Ureter (tissue), 1 donor: Measurements from ENCODE around the gene KCNMA1. TPM values are rescaled to one million over a fixed set of nuclear protein-coding genes. Genes with fewer than 3 reads are reported as not detected.

ENCODE experiments used
- DNase-seq: peaks from one replicate; pipeline ENCODE4 v3.0.0-alpha.2; 2020; ENCODE audit warnings: low spot score
- total RNA-seq: library from RNA; stranded (reverse); gene quantifications from one replicate; pipeline ENCODE4 v1.2.4, GENCODE V29; 2023
- donor health status: DM: yes; HTN: yes; CAD: no.

KCNMA1 gene
- total RNA-seq, 1 donor from 2014 or later: 87.9 TPM

DNA sequence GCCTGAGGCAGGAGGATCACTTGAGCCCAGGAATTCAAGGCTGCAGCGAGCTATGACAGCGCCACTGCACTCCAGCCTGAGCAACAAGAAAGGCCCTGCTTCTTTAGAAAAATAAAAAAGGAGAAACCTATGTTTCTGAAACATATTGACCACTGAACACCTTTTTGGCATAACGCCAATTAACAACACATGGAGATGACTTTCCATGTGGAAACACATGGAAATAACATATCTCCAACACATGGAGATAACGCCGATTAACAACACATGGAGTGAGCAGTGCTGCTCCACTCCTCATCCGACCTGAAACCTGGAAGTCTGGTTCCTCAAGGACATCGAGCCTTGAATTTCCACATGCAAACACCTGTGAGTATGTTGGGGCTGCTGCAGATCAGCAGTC, 126.9 kb downstream of the KCNMA1 start:
- no peak for DNase-seq

DNA sequence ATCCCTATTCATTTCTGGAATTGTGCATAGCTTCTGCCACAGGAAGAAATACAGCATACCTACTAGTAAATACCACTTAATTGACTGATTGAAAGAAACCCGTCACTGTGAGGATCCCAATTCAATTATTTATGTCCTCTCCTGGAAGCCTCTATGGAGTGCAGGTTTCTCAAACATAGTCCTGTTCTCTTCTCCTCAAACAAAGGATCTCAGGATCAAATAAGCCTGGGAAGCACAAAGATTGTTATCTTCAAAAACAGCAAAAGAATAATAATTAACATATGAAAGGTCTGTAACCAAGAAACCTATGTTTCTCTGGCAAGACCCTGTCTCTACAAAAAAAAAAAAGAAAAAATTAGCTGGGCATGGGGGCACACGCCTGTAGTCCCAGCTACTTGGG, 127.3 kb downstream of the KCNMA1 start:
- DNase-seq: no peak

DNA sequence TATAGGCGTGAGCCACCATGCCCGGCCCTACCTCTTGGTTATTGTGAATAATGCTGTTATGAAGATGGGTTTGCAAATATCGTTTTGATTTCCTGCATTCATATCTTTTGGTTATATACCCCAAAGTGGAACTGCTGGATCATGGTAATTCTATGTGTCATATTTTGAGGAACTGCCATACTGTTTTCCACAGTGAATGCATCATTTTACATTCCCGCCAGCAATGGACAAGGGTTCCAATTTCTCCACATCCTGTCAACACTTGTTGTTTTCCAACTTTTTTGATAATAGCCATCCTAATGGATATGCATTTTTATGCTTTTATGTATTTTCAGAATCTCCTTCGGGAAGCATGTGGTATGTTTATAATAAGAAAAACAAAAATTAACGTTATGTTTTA, 128.2 kb downstream of the KCNMA1 start:
- no peak for DNase-seq

DNA sequence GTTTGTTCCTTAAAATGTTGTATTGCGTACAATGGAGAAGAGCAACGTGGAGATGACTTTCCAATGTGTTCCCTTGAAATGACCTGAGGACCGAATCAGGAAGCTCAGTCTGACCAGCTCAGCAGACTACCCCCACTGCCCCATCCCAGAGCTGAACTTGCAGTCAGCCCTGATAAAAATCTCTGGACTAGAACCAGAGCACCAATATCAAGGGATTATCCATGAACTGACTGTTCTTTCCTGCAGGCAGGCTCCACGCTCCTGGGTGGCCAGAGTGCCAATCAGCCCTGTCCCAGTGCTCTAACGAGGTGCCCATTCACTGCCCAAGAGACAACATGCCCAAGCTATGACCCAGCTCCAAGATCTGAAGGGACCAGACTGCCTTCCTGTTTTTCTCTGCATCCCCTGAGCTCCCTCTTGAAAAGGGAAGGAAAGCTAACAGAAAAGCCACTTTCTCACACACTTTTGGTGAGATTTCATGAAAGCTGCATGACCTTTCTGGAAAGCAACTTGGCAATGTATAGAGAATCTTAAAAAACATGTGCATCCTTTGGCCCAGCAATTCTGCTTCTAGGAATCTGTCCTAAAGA, 130.2 kb downstream of the KCNMA1 start:
- no peak for DNase-seq

DNA sequence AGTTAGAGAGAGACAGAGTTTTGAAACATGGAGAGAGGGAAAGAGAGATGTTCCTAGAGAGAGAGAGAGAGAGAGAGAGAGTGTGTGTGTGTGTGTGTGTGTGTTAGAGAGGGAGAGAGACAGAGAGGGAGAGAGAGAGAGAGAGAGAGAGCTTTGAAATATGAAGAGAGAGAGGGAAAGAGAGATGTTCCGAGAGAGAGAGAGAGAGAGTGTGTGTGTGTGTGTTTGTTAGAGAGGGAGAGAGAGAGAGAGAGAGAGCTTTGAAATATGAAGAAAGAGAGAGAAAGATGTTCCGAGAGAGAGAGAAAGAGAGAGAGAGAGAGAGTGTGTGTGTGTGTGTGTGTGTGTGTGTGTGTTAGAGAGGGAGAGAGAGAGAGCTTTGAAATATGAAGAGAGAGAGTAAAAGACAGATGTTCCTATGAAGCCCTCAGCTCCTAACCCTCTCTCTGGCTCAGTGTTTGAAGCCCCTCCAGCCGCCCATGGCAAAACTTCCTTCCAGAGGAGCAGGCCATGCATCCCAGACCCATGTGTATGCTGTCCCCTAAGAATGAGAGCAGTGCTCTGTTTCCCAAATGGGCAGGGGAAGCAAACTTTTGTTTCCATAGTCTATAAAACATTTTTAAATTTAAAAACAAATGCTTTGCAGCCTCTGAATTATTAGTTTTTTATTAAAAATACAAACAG, 130.9 kb downstream of the KCNMA1 start:
- no peak for DNase-seq

DNA sequence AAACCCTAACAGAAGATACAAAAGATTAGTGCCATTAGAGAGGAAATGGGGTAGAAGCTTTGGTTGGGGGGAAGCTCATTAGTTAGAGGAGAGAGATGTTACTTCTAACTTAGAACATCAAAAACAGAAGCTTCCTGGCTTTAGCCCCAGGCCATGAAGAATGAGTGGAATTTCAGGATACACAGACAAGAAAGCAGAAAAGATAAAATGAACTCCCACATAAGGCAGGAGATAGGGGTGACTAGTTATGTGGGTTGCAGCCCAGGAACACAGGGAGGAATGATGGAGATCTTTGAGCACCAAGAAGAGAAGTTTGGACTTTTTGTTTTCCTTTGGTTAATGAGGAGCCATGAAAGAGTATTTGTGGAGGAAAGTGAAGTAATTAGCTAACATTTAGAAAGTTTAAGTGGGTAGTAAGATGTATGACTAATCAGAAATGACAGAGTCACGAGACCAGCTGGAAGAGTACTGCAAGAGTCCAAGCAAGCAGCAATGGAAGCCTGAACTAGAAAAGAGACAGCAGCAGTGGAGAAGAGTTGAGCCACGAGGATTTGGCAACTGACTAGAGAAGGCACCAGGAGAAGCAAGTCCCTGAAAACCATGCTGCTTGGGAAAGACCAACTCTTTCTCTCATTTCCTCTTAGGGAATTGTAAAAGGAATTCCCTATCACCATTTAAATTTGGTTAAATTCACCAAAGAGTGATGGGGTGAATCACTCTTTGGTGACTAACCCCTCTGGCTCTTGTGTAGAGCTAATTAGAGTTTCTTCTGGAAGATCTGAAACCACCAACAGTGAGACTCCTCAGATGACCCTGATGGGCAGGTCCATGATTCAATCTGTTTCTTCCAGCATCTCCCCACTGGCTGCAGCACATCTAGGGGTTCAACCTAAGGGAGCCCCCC, 131.9 kb downstream of the KCNMA1 start:
- no peak for DNase-seq

DNA sequence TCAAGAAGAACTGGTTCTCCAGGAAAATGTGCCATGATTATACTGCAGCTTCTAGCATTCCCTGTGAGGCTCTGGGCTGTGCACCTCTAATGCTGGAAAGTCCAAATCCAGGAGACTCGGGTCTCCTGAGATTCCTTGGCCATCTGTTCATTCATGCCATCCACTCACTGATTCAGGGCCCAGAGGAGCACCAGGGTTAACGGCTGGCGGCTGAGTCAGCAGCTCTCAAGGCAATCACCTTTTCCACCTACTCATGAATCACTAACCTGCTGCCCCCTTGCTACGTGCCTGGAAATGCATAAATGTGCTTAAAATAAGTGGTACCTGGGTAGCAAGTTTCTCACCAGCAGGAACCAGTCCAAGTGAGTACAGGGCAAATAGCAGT, 132.7 kb downstream of the KCNMA1 start:
- DNase-seq: no peak

DNA sequence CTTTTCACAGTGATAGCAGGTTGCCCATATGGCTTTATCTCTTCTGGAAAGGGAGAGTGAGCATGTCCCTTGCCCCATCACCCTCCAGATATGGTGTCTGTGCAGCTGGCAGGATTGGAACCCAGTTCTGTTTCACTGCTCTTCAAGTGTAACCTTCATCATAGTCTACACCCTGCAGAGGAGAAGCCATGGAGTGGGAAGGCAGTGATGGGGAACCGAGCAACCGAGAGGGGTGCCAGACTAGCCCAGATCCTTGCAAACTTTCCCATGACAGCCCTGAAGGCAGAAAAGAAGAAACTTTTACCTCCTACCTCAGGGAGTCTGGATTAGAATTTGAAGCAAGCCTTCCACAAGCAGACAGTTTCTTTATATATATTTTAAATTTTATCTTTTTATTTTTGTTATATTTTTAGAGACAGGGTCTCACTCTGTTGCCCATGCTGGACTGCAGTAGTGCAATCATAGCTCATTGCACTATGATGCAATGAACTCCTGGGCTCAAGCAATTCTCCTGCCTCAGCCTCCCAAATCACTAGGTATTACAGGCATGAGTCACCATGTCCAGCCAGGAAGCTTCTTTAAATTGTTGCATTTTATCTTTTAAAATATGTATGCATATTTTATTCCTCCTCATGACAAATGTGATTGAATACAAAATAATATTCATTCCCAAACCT, 133.3 kb downstream of the KCNMA1 start:
- no peak for DNase-seq

DNA sequence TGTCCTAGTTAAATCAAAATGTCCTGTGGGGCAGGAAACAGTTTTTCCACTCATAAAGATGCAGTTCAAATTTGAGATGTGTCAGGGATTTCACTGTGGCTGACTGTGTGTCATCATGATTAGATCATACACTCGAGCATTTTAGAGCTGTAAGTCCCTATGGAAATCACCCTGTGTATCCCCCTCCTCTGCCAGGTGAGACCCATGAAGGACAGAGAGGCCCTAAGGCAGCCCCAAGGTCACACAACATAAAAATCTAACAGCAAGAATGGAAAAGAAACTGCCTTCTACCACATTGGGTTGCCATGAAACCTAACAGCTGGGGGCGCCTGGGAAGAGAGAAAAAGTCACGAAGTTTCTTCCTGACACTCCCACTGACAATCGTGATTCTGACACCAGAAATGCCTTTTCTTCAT, 135.8 kb downstream of the KCNMA1 start:
- no peak for DNase-seq

DNA sequence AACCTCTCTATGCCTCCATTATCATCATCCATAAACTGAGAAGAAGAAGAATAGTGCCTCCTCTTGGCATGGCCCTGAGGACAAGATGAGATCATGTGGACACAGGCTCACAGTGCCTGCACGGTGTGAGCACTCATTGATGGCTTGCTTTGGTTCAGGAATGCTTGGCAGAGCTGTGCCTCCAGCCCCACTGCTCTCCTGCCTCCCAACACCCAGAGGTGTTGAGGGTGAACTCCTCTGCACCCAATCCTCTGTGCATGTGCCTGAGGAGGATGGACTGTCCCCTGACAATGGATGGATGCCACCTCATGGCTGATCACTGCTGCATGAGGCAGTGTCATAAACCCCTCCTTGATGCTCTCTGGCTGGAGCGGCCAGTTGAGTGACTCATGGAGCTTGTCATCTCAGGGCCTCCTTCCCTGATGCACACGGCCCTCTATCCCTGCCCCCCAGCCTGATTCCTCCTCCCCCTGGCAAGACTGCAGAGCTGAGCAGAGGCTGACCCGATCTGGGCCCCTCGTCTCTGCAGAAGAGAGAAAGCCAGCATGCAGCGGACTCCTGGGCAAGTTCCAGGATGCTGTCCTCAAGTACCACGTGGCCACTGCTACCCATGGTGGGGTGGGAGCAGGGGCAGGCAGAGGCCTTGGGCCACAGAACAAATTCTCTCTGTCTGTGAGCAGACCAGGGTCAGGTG, 136.3 kb downstream of the KCNMA1 start:
- peak; percentile 53 for DNase-seq

DNA sequence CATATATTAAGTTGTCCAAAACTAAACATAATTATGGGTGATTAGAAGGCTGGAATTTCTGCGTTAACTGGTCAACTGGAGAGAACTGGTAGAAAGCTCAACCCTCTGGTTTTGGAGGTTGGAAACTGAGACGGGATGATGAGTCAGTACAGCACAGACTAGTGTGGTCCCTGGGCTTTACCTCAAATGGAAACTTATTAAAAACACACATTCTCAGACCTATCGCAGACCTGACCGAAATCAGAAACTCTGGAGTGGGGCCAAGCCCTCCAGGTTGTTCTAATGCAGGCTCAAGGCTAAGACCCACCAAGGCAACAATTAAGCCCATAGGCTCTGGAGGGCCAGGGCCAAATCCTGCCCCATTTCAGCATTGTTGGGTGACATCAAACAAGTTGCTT, 136.9 kb downstream of the KCNMA1 start:
- DNase-seq: no peak

DNA sequence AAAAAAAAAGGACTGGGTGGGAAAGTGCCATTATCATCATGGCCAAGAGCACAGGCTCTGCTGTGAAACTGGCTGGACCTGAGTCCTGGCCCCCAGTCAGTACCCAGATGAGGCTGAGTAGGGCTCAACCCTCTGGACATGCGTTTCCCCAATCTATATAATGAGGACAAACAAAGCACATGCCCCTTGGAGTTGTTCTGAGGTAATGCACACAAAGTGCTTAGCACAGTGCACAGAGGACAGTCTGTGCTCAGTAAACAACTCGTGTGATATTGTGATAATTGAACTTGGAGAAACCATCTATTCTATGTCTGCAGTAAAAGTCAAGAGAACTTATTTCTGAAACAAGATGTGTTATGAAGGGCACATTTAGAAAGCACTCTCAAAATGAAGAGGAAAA, 138.8 kb downstream of the KCNMA1 start:
- no peak for DNase-seq

DNA sequence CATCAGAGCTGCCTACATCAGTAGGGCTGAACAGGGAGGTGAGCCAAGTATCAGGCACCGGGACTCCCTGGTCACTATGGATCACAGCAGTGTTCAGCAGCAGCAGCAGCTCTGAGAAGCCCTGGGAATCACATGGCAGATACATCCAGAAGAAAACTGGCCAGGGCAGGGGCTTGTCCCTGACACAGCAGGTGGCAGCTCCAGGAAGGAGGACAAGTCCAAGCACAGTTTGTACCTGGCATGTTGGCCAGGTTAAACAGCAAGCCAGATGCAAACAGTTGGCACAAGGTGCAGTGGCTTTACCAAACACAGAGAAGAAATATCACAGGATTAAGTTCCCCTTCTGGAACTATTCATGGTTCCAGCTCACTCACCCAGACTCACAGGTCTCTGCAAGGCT, 139.4 kb downstream of the KCNMA1 start:
- DNase-seq: no peak

DNA sequence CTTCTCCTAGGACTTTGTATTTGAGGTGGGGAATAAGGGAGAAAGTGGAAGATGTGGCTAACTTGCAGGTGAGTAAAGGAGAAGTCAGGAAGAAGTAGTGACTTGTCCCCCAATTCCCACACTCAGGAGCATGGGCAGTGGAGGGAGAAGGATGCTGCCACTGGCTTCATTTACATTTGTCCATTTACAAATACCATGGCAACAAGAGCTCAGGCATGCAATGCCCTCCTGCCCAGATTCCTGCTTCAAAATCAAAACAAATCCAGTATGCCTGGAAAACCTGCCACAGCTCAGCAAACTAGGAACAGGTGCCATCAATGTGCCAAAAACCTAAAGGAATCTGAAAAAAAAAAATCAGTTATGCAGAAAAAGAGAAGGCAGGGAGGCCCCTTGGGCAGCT, 139.9 kb downstream of the KCNMA1 start:
- DNase-seq: no peak

DNA sequence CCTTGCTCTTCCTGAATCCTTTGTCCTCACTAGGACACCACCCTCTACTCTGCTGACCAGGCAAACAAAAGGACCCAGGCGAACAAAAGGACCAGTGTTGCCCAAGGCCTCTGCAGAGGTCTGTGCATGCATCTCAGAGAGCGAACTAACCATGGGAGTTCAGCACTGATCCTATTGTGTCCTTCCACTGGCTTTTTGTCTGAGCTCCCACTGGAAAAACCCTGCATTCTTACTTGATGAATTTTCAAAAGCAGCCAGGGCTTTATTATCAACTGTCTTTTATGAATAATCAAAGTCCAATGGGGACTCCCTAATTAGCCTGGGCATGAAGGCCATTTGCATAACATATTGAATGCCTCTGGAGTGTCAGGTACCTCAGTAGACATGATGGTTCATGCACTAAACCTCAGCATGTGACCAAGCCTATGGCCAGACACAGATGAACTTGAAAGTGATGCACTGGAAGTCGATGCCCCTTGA, 140.6 kb downstream of the KCNMA1 start:
- DNase-seq: no peak

DNA sequence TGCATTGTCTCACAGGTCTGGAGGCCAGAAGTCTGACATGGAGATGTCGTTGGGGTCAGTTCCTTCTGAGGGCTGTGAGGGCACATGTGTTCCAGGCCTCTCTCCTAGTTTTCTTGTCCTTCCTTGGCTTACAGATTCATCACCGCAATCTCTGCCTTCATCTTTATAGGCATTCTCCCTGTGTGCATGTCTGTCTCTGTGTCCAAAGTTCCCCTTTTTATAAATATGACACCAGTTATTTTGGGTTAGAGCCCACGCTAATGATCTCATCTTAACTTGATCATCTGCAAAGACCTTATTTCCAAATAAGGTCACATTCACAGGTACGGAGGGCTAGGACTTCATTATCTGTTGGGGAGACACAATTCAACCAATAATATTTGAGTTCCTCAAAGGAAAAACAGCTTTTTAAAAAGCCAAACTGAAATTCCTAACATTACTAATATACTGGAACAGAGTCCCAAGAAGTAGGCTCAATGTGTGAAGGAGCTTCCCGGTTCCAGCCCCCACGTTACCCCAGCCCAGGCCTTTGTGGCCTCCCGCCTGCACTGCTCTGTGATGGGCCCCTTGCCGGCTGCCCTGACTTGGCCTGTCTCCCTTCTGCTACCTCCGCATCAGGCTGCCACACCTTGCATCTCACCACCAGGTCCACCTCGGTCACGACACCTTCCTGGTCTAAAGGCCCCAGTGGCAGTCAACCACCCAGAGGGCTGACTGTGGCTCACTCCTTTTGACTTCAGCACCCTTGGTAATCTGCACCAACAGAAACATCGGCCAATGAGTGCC, 142.7 kb downstream of the KCNMA1 start:
- no peak for DNase-seq

DNA sequence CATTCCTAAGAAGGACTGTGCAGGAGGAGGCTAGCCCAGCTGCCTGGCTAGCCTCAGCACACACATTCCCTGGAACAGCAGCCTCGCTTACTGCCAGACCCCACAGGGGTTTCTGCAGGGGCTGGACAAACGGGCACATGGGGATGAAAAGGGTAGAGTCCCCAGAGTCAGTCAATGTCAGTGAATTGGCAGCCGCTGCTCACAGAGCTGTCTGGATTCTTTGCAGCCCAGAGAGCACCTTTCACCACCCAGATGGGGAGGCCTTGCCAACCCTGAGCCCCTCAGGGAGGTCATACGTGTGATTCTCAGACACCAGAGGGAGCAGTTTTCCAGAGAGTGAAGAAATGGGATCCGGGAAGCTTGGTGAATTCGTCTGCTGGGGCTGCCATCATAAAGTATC, 143.3 kb downstream of the KCNMA1 start:
- no peak for DNase-seq

DNA sequence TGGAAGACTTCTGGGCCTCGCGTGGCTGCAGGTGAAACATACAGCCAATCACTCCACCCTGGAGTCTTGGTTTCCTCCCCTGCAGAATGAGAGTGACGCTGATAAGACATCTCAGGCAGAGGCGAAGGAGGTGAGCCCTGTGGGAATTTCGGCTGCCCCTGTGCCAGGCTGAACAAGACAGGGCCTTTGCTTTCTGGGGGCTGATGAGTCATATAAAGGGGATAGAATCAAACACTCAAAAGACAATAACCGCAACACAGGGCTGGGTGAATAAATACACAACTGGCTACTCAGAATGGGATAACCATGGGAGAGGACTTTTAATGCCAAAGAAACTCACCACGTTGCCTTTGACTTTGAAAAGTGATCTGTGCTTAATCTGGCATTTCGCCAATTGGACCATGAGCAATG, 143.8 kb downstream of the KCNMA1 start:
- DNase-seq: no peak

DNA sequence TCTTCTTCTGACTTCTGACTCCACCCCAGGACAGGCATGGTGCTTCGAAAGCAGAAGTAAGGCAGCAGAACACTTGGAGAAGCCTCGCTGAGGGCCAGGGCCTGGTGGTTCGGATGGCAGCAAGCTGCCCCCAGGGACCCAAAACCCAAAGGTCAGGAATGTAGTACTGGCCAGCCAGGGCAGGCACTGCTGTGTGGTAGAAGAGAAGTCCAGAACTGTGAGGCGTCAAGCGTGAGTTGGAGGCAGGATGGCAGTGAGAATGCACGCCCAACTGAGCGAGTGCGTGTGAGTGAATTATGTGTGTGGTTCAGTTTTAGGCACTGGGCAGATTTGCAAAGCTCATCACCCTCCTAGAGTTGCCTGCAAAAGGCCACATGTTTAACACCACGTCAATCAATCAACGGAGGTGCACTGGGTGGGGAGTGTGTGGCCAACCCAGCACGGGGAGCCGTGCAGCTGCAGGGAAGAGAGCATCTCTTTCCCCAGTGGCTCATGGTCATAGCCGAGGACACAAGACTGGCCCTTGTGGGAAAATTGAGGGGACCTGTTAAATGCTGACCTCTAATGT, 144.3 kb downstream of the KCNMA1 start:
- no peak for DNase-seq

DNA sequence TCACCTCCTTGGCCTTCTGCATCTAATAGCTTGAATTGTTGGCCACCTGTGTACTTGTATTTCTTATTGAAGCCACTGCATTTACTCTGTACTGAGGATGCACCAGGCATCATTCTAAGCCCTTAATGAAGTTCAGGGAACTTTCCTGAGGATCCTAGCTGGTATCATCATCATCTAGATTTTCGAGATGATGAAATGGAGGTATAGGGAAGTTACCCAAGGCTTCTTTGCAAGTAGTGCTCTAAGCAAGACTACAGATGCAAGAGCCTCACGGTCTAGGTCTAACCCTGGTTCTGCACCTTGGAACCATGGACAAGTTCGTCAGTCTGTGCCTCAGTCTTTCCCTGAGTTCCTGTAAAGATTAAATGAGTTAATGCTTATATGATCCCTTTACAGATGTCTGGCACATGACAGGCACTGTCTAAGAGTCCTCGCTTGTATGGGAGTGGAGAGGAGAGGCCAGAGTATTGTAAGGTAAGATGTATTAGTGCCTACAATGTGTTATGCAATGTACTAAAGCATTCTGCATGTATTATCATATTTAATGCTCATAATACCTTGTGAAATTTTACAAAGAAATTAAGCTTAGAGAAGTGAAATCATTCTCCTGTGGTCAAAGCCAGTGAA, 145.1 kb downstream of the KCNMA1 start:
- DNase-seq: no peak
